Superior temporal gyrus (tissue), 1 donor: ENCODE results near the gene PLEKHA1.

Experiments
- DNase-seq: peaks from one replicate; pipeline ENCODE4 v3.0.0-alpha.2; 2016; ENCODE audit errors: extremely low spot score

PLEKHA1 gene

DNA sequence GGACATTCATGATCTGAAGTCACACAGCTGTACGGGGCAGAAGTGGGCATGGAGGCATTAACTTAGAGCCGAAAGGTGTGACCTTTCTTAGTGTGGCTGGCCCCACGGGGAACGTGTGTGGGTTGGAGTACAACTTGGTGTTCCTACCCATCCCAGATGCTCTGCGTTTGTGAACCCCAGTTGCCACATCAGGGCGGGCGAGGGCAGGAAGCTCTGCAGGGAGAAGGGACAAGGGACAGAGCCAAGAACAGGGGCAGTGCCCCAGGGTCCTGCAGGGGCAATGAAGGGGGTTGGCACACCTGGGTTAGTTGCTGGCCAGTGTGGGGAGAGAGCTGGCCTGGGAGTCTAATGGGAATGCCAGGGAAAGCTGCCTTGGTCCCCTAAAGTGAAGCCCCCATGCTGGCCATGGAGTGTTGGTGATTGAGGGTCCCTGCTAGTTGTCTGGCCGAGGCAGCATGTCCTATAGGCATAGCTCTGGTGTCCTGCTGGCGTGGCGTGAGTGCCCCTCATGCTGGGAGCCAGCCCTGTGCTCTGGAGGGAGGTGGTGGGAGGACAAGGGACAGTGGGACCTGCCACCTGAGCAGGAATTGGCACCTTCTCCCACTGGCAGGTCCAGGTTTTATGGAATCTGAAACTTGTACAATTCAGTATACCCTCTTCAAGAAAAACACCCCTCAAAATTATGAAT, 105.8 kb downstream of the PLEKHA1 start:
- no peak for DNase-seq

- DNase-seq = no peak
These were observed 107.0 kb downstream of the PLEKHA1 start for GRCh38 chr10:122481296-122482056.
